ENCODE results near the gene RGS4. TPM values are rescaled to one million over a fixed set of nuclear protein-coding genes. Genes with fewer than 3 reads are reported as not detected.
"Not testable (repeated sequence)": the region's sequence is repeated elsewhere in the genome, so short reads cannot be mapped to it uniquely, and the experiment has no call there.

Gene RGS4
- total RNA-seq, 1 experiment from 2014 or later, result 167 TPM

GRCh38 chr1:163066686-163067085 lies 2.5 kb upstream of the RGS4 start:
- DNase-seq (ENCODE audit: low read depth), result no peak

GRCh38 chr1:163068716-163069115 lies 445 bp upstream of the RGS4 start:
- no peak for DNase-seq (ENCODE audit: low read depth)

DNA sequence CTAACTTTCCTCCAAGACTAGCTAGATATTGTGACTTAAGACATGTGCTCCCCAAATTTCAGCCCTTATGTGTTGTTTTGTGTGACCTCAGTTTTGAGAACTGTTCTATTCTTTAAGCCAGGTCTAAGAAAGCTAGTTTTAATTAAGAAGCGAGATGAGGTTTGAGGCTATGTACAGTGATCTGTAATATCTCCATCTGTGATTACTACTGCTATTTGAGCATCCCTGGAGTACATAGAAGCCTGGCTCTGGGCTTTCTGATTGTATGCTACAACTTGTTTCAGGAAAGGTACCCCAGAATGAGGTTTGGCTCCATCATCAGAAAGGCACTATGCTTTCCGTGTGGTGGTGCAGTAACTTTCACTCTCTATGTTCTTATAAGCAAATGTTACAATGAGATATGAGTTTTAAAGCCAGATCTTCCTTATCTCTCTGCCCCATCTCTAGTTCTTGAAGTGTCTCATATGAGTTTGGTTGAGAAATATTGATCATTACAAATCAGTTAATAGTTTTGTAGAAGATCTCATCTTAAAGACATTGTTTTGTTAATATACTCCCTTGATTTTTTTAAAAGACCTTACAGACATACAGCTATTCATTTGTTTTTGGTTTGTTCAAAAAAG lies 605 bp downstream of the RGS4 start:
- no peak for DNase-seq (ENCODE audit: low read depth)

DNA sequence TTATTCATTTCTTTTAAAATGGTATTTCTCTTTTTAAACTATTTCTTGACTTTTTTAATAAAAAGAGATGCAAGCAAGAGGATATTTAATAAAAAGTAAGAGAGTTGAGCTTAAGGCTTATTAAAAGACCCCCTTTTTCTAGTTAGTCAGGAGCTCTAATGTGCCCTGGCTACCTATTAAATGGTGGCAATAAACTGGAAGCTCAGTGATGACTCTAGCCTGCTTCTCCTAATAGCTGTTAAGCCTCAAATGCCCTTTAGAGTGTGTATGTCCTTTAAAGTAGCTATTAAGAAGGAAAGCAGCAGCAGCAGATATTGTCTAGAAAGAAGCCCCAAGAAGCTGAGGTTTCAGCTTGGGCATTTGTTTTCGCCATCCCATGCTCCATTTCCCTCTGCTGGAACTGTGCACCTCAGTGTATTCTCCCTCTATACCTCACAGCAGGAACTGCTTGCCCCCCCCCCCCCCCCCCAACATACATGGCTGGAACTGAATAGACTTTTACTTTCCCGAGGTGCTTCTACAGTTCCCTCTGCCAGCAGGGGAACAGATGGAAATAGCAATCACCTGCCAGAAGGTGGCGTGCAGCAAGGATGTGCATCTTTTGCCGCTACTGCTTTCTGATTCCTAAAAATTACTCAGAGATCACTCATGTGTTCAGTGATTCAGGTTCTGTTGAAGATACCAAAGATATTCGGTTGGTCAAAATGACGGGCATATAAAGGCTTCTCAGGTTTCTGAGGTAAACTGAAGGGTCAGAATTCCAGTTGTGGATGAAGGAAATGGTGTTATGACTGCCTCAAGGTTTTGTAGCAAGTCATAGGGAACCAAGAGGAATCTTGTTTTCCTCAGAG lies 2.5 kb downstream of the RGS4 start:
- peak; percentile 91 for DNase-seq (ENCODE audit: low read depth)

GRCh38 chr1:163072658-163073057 lies 3.5 kb downstream of the RGS4 start:
- DNase-seq (ENCODE audit: low read depth), result peak; percentile 60

GRCh38 chr1:163074004-163074403 lies 4.8 kb downstream of the RGS4 start:
- DNase-seq (ENCODE audit: low read depth), result no peak

- DNase-seq (ENCODE audit: low read depth), result no peak
Observed at GRCh38 chr1:163074716-163075284, 5.6 kb downstream of the RGS4 start.

- DNase-seq (ENCODE audit: low read depth), result no peak
Observed at GRCh38 chr1:163076044-163076443, 6.9 kb downstream of the RGS4 start.

DNA sequence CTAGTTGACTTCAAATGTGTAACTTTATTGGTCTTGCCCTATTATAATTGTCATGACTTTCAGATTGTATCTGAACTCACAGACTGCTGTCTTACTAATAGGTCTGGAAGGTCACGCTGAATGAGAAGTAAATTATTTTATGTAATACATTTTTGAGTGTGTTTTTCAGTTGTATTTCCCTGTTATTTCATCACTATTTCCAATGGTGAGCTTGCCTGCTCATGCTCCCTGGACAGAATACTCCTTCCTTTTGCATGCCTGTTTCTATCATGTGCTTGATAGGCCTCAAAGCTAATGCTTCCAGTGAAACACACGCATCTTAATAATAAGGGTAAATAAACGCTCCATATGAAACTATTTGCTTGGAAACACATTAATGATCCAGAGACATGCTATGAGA lies 7.3 kb downstream of the RGS4 start:
- no peak for DNase-seq (ENCODE audit: low read depth)

DNA sequence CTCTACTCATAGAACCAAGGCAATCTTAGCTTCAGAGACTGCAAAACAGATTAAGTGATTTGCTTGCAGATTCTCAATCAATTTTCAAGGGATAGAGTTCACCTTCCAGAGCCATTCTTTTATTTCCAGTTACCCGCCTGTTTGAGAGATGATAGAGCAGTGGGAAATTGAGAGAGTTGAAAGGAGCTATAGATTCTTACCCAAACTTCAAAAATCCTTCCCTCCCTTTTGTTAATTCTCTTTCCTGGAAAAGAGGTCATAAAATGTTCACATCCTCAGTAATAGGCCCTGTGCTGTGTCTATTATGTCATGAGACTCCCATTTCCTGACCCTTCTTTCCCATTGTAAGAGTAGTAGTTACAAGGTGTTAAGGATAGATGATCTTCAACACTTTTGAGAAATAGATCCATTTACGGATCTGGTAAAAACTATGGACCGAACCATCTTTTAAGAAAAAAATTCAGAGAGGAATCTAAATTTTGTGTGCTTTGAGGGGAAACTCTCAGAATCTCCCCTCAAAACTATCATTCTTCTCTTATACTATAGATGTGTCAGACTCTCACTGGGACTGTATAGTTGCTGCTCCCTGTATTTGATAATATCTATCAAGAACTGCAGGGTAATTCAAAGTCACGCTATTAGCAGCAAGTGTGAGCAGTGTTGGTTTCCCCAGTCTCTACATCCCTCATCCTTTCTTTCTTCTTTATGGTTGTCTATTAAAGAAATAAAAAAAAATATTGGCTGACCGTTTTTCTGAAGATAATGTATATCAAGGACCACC lies 8.0 kb downstream of the RGS4 start:
- no peak for DNase-seq (ENCODE audit: low read depth)

DNA sequence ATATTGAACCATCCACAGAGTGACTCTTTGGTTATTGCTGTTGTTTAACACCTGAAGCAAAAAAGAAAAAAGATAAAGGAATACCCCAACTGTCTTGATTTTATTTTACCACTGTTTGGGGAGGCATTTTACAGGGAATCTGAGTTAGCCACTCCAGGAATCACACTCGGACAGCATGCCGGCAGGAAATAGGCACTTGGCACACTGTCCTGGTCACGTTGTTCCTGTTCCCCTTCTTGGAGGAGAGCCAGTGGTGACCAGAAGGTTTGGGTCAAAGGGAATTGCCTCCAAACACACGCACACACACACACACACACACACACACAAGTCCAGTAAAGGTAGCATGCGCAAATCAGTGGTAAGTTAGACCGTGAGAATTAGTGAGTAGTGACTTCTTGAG lies 13.8 kb downstream of the RGS4 start:
- no peak for DNase-seq (ENCODE audit: low read depth)

DNA sequence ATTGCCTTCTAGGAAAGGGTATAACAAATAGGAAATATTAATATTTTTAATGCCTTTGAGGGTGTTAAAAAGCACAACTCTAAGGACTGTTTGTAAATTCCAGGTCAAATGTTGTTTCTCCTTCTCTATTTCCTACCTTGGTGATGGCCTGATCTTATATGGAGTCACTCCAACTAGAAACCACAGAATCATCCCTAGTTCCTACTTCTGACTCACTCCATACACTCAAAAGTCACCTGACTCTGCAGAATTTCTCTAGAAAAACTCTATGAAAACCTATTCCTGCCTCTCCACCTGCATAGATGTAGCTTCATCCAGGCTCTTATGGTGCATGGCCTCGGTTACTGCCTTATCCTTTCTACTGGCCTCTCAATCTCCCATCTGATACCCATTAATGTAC lies 14.5 kb downstream of the RGS4 start:
- DNase-seq (ENCODE audit: low read depth), result peak; percentile 81

DNA sequence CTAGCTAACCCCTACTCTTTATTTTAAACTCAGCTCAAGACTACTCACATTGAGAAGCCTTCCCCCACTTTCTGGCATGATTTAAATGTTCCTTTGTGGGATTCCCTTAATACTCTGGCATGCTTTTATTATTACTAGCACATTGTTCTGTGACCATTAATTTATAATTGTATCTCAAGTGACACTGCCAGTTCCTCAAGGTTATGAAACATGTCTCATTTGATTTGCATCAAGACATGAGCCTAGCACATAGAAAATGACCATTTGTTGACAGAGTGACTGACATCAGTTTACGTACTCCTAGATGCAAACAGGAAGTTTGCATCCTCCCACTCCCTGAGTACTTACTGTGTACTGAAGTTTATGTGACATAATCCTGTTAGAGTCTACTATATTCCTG lies 15.2 kb downstream of the RGS4 start:
- DNase-seq (ENCODE audit: low read depth), result no peak

GRCh38 chr1:163085041-163085903 lies 16.1 kb downstream of the RGS4 start:
- no peak for DNase-seq (ENCODE audit: low read depth)

DNA sequence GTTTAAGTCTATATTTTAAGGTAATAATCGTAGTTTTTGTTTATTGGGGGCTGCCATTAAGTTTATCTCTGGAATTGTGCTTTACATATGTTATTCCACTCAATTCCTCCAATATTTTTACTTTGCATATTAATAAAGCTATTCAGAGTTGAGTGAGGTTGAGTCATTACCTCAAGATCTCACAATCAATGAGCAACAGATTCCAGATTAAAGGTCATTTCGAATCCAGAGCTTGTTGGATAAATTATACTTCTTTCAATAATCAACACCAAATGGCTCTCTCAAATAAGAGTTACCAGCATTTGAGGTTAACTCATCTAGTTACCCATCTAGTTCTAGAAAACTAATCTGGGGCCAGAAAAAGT lies 16.7 kb downstream of the RGS4 start:
- no peak for DNase-seq (ENCODE audit: low read depth)

DNA sequence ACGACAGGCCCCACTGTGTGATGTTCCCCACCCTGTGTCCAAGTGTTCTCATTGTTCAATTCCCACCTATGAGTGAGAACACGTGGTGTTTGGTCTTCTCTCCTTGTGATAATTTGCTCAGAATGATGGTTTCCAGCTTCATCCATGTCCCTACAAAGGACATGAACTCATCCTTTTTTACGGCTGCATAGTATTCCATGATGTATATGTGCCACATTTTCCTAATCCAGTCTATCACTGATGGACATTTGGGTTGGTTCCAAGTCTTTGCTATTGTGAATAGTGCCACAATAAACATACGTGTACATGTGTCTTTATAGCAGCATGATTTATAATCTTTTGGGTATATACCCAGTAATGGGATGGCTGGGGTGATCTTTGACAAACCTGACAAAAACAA lies 20.0 kb downstream of the RGS4 start:
- DNase-seq (ENCODE audit: low read depth), result not testable (repeated sequence)

DNA sequence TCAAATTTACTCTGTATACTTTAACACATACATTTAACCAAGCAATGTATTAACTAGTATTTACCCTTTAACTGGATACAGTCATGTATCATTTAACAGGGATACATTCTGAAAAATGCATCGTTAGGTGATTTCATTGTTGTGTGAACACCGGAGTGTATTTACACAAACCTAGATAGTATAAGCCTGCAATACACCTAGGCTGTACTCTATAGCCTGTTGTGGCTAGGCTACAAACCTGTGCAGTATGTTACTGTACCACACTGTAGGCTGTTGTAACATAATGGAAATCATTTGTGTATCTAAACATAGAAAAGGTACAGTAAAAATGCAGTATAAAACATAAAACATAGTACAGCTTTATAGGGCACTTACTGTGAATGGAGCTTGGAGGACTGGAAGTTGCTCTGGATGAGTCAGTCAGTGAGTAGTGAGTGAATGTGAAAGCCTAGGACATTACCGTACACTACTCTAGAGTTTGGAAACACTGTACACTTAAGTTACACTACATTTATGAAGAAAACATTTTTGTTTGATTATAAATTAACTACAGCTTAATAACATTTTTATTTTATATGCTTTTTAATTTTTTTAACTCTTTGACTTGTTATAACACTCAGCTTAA lies 21.3 kb downstream of the RGS4 start:
- peak; percentile 69 for DNase-seq (ENCODE audit: low read depth)

DNA sequence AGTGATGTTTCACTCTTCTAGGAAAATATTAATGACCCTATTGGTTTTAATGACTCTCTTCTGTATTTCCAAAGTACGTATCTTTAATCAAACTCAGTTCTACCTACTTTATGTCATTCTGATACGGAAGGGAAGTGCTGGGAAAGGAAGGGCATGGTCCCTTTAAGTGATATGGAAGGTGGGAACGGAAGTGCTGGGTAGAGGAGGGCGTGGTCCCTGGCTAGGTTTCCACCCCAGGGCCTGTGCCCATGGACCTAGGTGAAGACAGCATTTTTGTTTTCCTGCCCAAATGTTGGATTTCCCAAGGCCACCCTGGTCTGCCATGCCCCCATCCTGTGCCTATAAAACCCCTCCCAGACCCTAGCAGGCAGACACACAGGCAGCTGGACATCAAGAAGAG lies 24.0 kb downstream of the RGS4 start:
- DNase-seq (ENCODE audit: low read depth), result no peak

- DNase-seq (ENCODE audit: low read depth), result no peak
Observed at GRCh38 chr1:163093579-163093978, 24.4 kb downstream of the RGS4 start.

DNA sequence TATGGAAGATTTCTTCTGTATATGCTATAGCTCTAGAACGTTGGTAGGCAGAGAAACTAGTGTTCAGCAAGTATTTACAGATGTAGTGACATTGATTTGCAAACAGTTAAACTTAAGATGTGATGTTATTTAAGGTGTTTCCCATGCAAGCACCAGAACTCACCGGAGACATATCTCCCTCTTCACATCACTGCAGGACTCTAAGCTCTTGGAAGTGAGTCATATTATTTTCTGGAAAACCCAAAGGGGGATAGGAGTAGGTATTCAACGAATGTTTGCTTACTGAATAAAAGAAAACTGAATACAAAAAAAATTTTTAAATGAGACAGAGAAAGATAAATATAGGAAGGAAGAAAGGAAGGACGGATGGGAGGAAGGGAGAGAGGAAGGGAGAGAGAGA lies 25.0 kb downstream of the RGS4 start:
- DNase-seq (ENCODE audit: low read depth), result no peak

- DNase-seq (ENCODE audit: low read depth), result no peak
Observed at GRCh38 chr1:163094589-163094988, 25.4 kb downstream of the RGS4 start.
